Measurements from ENCODE around the gene ADCY9.
"Not testable (repeated sequence)": the region's sequence is repeated elsewhere in the genome, so short reads cannot be mapped to it uniquely, and the experiment has no call there.

The ADCY9 gene

GRCh38 chr16:4116325-4117249 lies at the start of gene ADCY9:
TSS of gene ADCY9 (minus strand) at chr16:4116442. CDS start at chr16:4115442, 1,000 bp downstream.
- peak within 1 kb of the TSS; percentile 67 for H3K4me3 ChIP-seq (ENCODE audit: low read depth, low read length)
- no peak for TF ChIP-seq CTCF (IDR thresholded peaks at IDR 0.05; ENCODE audit: low read depth, low read length)

- no peak for TF ChIP-seq CTCF (IDR thresholded peaks at IDR 0.05; ENCODE audit: low read depth, low read length)
- no peak overlapping the region for H3K4me3 ChIP-seq (ENCODE audit: low read depth, low read length)
Observed at GRCh38 chr16:4160658-4161430, 44.6 kb upstream of the ADCY9 start.

GRCh38 chr16:4159726-4160125 lies 43.5 kb upstream of the ADCY9 start:
- no peak overlapping the region for H3K4me3 ChIP-seq (ENCODE audit: low read depth, low read length)
- no peak for TF ChIP-seq CTCF (IDR thresholded peaks at IDR 0.05; ENCODE audit: low read depth, low read length)

GRCh38 chr16:4158143-4159093 lies 42.2 kb upstream of the ADCY9 start:
- no peak for TF ChIP-seq CTCF (IDR thresholded peaks at IDR 0.05; ENCODE audit: low read depth, low read length)
- no peak overlapping the region for H3K4me3 ChIP-seq (ENCODE audit: low read depth, low read length)

- TF ChIP-seq CTCF (IDR thresholded peaks at IDR 0.05; ENCODE audit: low read depth, low read length): no peak
Observed at GRCh38 chr16:4157376-4157825, 41.2 kb upstream of the ADCY9 start.

GRCh38 chr16:4156503-4156902 lies 40.3 kb upstream of the ADCY9 start:
- not testable (repeated sequence) for H3K4me3 ChIP-seq (ENCODE audit: low read depth, low read length)

More at GRCh38 chr16:4157376-4157825, 41.2 kb upstream of the ADCY9 start:
- no peak overlapping the region for H3K4me3 ChIP-seq (ENCODE audit: low read depth, low read length)

- H3K4me3 ChIP-seq (ENCODE audit: low read depth, low read length): not testable (repeated sequence)
Observed at GRCh38 chr16:4153364-4153763, 37.1 kb upstream of the ADCY9 start.
